ENCODE results near the gene GDF3.

DNA sequence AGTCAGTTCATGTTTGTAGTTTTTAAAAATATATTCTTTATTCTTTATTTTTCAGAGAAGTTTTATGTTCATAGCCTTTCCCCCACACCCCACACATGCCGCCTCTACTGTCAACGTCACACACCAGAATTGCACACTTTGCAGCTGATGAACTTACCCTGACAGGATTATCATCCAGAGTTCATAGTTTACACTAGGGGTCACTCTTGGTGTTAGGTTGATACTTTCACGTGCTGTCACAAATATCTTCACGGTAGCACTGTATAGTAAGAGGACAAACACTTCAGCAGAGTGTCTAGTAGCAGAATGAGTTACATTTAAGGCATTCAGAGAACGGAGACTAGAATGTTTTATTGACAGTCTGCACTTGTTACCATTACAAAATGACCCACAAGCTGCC lies 20.8 kb upstream of the GDF3 start:
- TF ChIP-seq, protein P1, sequence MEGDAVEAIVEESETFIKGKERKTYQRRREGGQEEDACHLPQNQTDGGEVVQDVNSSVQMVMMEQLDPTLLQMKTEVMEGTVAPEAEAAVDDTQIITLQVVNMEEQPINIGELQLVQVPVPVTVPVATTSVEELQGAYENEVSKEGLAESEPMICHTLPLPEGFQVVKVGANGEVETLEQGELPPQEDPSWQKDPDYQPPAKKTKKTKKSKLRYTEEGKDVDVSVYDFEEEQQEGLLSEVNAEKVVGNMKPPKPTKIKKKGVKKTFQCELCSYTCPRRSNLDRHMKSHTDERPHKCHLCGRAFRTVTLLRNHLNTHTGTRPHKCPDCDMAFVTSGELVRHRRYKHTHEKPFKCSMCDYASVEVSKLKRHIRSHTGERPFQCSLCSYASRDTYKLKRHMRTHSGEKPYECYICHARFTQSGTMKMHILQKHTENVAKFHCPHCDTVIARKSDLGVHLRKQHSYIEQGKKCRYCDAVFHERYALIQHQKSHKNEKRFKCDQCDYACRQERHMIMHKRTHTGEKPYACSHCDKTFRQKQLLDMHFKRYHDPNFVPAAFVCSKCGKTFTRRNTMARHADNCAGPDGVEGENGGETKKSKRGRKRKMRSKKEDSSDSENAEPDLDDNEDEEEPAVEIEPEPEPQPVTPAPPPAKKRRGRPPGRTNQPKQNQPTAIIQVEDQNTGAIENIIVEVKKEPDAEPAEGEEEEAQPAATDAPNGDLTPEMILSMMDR (IDR thresholded peaks at IDR 0.05): no peak
- no peak for TF ChIP-seq POLR2AphosphoS5 (IDR thresholded peaks at IDR 0.05)
- TF ChIP-seq POLR2A (IDR thresholded peaks at IDR 0.05): no peak

Data from stomach (tissue), 4 donors.